Measurements from ENCODE around the gene BMPR1B. TPM values are rescaled to one million over a fixed set of nuclear protein-coding genes. Genes with fewer than 3 reads are reported as not detected.

The BMPR1B gene
- total RNA-seq, 1 donor from 2014 or later: 42.5 TPM

DNA sequence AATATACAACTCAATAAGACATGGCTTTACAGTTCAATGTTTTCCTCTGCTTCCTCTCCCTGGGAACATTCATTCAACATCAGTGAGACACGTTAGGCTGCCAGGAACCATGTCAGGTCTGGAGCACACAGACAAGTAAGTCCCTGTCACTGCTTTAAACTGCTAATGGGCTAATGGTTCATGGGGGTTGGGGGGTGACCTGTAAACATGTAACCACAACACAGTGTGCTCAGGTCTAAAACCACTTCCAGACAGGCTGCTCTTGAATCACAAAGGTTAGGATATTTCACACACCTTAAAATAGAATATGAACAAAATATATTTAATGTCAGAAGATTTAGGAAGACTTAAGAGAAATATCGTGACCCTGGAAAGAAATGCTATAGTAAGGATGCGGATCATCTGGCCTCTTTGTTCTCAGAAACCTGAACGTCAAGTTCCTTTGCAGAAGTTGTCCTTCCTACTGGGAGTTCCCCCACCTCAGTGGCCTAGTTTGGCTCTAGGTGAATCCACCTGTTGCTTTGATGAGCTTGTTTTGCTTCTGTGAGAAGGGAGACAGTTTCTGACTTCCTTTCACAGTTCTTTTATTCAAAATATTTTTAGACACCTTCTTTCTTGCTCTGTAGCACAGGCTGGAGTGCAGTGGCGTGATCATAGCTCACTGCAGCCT lies 431.1 kb downstream of the BMPR1B start:
- no peak for DNase-seq

DNA sequence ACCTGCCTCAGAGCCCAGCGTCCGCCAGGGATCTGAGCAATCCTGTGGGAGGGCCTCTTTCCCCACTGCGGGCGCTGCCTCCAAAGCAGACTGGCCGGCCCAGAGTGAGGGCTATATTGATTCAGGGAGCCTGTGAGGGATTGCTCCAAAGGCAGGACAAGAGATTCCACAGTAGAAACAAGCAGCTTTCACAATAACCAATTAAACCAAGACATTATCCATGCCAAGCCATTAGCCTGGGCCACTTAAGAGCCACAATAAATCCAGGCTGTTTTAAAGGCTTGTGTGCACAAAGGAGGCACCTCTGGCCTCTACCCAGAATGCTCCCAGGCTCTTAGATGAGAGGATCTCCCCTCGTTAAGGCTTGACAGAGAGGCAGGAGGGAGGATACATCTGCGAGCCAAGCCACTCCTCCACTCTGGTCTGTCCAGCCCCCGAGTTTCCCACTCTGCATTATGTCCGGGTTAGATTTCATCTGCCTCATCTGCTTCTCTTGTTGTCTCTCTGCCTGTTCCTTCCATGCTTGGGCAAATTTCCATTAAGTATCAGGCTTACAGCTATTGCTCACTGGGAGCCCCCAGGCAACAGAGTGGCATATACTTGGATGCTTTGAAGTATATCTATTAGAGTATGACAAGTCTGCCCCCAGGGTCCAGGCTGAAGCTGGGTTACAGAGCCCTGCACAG lies 433.1 kb downstream of the BMPR1B start:
- DNase-seq: peak; percentile 64

DNA sequence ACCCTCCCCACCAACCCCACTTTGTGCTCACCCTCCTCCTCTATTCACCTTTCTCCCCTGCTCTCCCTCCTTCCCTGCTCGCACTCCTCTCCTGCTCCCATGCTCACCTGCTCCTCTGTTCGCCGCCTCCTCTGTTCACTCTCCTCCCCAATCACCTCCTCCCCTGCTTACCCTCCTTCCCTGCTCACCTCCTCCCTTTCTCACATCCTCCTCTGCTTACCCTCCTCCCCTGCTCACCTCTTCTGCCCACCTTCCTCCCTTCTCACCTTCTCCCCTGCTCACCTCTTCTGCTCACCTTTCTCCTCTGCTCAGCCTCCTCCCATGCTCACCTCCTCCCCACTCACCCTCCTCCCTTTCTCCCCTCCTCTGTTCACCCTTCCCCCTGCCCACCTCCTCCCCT lies 433.8 kb downstream of the BMPR1B start:
- DNase-seq: no peak

DNA sequence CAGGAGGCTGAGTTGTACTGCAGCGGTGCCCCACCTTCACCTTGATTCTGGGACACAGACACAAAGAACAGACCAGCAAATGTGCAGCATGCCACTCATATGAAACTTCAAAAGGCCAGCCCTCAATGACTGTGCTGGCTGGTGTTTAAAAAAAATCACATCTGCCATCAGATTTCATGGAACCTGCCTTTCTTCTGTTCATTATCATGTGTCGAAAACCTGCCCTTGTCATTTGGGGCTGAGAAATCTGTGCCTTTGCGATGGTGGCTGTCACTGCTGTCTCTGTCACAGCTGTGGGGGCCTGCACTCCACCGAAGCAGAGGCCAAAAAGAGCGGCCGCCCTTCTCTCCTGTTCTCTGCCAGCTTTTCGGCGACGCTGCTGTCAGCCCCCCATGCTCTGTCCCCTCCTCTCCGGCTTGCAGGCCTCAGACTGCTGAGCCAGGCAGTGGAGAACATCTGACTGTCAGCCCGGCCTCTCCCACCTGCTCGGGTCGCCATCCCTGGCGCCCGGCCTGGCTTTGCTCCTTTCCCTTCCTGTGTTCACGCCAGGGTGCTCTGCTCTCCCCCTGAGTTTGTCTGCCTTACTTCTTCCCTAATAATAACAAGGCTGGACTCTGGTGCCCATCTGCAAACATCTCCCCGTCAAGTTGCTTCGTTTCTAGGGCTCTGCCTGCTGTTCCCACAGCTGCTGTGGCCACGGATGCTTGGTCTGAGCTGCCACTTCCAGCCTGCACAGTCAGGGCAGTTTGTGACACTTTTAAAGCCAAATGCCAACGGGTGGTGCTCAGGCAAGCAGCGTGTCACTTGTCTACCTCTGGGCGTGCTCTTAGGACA lies 435.9 kb downstream of the BMPR1B start:
- peak; percentile 67 for DNase-seq

DNA sequence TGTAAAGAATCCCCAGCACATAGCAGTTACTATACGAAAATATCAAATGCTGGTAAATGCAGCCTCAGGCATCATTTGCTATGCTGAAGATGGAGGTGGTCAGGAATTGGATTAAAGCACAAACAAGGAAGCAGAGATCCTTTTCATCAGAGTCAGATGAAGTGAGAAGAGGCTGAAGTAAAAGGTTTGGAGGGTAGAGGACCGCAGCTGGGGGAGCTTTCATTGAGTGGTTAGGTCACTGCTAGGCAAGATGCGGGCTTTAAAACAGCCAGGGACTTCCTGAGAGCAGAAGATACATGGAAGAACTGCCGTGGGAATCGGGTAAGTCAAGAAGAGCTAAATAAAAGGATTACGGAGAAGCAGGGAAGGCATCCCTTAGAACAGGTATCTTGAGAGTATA lies 439.6 kb downstream of the BMPR1B start:
- no peak for DNase-seq

DNA sequence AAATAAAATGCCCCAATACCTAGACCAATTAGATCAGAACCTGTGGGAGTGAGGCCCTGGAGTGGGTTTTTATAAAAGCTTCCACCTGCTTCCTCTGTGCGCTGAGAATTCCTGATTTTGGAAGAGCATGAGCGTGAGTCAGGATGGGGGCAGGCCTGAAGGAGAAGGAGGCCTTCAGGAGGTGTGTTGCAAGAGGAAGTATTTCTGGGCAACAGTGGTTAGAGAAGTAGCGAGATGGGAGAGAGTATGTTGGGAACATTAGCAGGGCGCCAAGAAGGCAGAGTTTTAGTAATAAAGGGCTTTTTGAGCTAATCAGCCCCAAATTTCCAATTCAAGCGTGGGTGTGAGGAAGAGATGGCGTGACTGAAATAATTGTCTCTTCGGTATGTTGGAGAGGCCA lies 441.2 kb downstream of the BMPR1B start:
- DNase-seq: no peak

DNA sequence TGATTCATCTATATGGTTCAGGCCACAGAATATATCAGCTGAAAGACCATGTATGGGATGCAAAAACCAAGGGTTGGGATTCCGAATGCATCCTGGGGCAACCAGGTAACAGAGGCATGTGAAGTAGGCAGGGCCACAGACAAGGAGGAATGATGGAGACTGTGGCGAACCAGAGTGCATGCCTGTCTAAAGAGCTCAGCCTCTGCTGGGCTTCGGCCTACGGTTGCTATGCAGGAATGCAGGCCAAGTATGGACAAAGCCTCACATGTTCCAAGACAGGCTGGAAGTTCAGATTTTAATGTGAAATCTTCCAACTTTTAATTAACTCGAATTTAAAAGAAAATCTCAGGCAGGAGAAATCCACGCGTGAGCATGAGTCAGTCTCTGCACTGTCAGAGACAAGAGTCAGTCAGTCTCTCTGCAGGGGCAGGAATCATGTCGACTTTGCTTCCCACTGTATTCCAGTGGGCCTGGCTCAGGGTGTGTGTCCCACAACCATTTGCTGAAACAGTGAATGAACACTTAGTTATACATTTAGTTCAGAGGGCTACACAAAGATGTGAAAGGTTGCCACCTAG lies 446.6 kb downstream of the BMPR1B start:
- no peak for DNase-seq

DNA sequence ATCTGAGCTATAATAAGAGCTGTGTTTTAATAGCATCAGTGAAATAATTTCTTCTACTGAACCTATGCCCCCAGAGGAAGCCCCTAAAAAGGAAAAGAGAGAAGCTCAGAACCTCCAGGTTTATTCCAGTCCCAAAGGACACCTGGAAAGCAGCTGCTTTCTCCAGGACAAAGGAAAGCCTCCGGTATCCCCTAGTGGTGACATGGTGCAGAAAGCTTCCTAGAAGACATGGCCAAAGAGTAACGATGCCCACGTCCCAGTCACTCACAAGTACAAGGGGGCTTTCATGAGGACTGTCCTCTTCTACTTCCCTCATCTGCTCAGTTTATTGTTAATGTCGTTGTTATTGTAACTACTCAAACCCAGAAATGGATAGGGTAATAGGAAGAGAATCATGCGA lies 447.1 kb downstream of the BMPR1B start:
- DNase-seq: no peak
